ENCODE results near the gene FAM241B.

Gene FAM241B

DNA sequence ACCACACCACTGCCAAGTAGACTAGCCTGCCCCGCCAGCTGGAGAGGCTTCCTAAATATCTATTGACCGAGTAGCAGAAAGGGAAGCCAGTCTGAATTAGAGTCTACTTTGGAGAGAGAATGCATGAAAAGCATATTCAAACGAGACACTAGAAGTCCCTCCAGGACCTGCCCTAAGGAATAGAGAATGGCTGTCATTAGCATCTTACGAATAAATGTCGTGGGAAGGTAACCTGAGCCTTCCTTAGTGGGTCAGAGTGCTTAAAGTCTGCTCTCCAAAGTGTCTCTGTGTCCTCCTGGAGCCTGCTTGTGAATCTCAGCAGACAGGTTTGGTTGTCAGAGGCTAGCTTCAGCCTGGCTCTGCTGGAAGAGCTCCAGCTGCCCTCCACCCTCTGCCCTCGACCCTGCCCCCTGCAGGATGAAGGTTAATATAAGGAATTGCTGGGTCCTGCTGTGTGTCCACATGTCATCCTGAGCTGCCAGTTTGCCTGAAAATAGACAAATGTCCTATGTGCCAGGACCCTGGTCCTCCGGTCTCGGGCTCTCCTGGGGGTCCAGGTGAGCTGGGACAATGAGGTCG is 33.4 kb downstream of the FAM241B start:
- Histone ChIP-seq H3K4me2 (ENCODE audit: low read length, poor library complexity, severe bottlenecking) (no peak overlapping the region), H3K27ac (ENCODE audit: low read length, poor library complexity, severe bottlenecking) (no peak overlapping the region), H2BK15ac (ENCODE audit: low read depth, poor library complexity, severe bottlenecking) (no peak overlapping the region), H2AK5ac (ENCODE audit: low read length, severe bottlenecking) (no peak overlapping the region), H3K4me1 (ENCODE audit: control insufficient read depth, insufficient read depth, low read depth, low read length) (peaks cover 31% of the 10 kb centered on the region), H4K8ac (ENCODE audit: low read length) (no peak overlapping the region), H3K4me3 (ENCODE audit: insufficient read depth in 1 of 2, low read depth in 1 of 2, low read length in 2 of 2) (no peak overlapping the region), H3K14ac (ENCODE audit: low read length in 2 of 2) (no peak overlapping the region), H3K18ac (ENCODE audit: low read depth in 1 of 2, low read length in 2 of 2) (no peak overlapping the region), H2AFZ (ENCODE audit: low read depth, low read length) (no peak overlapping the region), H3K27me3 (ENCODE audit: control insufficient read depth in 1 of 2, insufficient read depth in 1 of 2, low read length in 2 of 2) (peaks cover 8 to 96% of the 10 kb centered on the region in 2 experiments), H2BK120ac (ENCODE audit: low read depth, low read length) (no peak overlapping the region), H3K23ac (ENCODE audit: low read length in 2 of 2) (no peak overlapping the region), H4K91ac (ENCODE audit: low read length) (no peak overlapping the region), H2BK12ac (ENCODE audit: low read length in 2 of 2) (no peak overlapping the region), H3K36me3 (ENCODE audit: control insufficient read depth in 1 of 2, insufficient read depth in 2 of 2, low read depth in 1 of 2, low read length in 2 of 2) (no peaks in the 10 kb centered on the region), H3K79me1 (replicated peaks; ENCODE audit: low read length, poor library complexity, severe bottlenecking) (no peaks in the 10 kb centered on the region), H3K9ac (ENCODE audit: low read length) (no peak overlapping the region), H3K9me3 (ENCODE audit: control insufficient read depth, low read length) (no peaks in the 10 kb centered on the region), H2BK5ac (ENCODE audit: low read depth, low read length, poor library complexity, severe bottlenecking) (no peak overlapping the region), H3K4ac (ENCODE audit: low read depth in 1 of 2, low read length in 2 of 2) (no peak overlapping the region)
- DNase-seq: no peak
- 75% methylated on average over 9 of the region's 9 CpGs for WGBS

DNA sequence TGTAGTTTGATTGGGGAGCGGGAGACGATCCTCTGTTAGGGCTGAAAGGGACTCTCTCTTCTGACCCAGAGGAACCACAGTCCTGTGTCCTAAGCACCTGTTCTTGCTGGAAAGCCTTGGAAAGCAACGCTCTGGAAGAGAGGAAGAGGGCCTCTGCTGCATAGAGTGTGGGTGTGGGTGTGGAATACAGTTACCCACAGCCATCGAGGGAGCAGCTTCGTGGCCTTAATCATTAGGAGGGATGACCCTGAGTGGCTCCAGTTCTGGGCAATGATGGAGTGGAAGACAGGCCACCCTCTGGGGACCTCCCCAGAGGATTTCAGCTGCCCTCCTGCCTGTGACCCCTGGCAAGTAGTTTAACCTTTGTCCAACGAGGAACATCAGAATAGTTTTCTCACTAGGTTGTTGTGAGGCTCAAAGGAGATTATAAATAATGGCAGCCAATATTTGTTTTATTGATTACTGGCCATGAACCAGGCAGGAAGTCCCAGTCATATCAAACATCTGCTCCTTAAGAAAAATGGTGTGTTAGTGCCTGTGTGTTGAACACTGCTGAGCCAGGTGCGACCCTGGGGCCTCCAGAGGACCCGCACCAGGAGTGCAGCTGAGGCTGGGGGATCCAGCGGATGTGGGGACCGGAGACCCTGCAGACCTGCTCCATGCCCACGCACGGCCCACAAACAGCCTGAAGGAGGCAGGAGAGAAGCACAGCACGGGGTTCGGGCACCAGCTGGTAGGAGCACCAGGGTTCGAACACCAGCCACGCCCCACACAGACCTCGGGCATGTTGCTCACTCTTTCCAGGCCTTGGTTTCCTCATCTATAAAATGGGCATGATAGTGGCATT is 35.6 kb downstream of the FAM241B start:
- Histone ChIP-seq H2BK120ac (ENCODE audit: low read depth, low read length) (no peak overlapping the region), H3K36me3 (ENCODE audit: control insufficient read depth in 1 of 2, insufficient read depth in 2 of 2, low read depth in 1 of 2, low read length in 2 of 2) (no peaks in the 10 kb centered on the region), H2AK5ac (ENCODE audit: low read length, severe bottlenecking) (no peak overlapping the region), H3K9ac (ENCODE audit: low read length) (no peak overlapping the region), H3K4me2 (ENCODE audit: low read length, poor library complexity, severe bottlenecking) (no peak overlapping the region), H3K4me1 (ENCODE audit: control insufficient read depth, insufficient read depth, low read depth, low read length) (peaks cover 17% of the 10 kb centered on the region), H2BK12ac (ENCODE audit: low read length in 2 of 2) (no peak overlapping the region), H2BK15ac (ENCODE audit: low read depth, poor library complexity, severe bottlenecking) (no peak overlapping the region), H3K23ac (ENCODE audit: low read length in 2 of 2) (no peak overlapping the region), H3K79me1 (replicated peaks; ENCODE audit: low read length, poor library complexity, severe bottlenecking) (no peaks in the 10 kb centered on the region), H3K4me3 (ENCODE audit: insufficient read depth in 1 of 2, low read depth in 1 of 2, low read length in 2 of 2) (no peak overlapping the region), H2AFZ (ENCODE audit: low read depth, low read length) (no peak overlapping the region), H2BK5ac (ENCODE audit: low read depth, low read length, poor library complexity, severe bottlenecking) (no peak overlapping the region), H4K8ac (ENCODE audit: low read length) (no peak overlapping the region), H4K91ac (ENCODE audit: low read length) (no peak overlapping the region), H3K27ac (ENCODE audit: low read length, poor library complexity, severe bottlenecking) (no peak overlapping the region), H3K14ac (ENCODE audit: low read length in 2 of 2) (no peak overlapping the region), H3K27me3 (ENCODE audit: control insufficient read depth in 1 of 2, insufficient read depth in 1 of 2, low read length in 2 of 2) (peaks cover 18 to 96% of the 10 kb centered on the region in 2 experiments), H3K4ac (ENCODE audit: low read depth in 1 of 2, low read length in 2 of 2) (no peak overlapping the region), H3K9me3 (ENCODE audit: control insufficient read depth, low read length) (no peaks in the 10 kb centered on the region), H3K18ac (ENCODE audit: low read depth in 1 of 2, low read length in 2 of 2) (no peak overlapping the region)
- WGBS: 78% methylated on average over 17 of the region's 17 CpGs
- DNase-seq: no peak

DNA sequence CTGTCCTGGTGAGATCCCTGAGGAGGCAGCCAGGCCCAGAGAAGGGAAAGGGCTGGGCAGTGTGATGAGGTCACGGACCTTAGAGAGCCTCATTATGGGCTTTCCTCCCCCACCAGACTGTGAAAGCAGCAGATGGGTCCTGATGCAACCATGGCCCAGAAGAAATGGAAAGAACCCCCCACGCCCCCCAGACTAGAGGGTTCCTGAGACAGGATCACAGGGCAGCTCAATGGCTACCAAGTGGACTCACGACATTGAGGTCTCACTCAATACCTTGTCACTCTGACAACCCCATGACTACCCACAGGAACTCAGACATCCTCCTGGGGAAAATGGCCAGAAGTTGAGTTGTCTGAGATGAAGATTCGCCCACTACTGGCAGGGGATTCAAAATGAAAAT is 36.7 kb downstream of the FAM241B start:
- Histone ChIP-seq H2AFZ (ENCODE audit: low read depth, low read length) (no peak overlapping the region), H2BK15ac (ENCODE audit: low read depth, poor library complexity, severe bottlenecking) (no peak overlapping the region), H3K36me3 (ENCODE audit: control insufficient read depth in 1 of 2, insufficient read depth in 2 of 2, low read depth in 1 of 2, low read length in 2 of 2) (no peaks in the 10 kb centered on the region), H3K27ac (ENCODE audit: low read length, poor library complexity, severe bottlenecking) (no peak overlapping the region), H2BK120ac (ENCODE audit: low read depth, low read length) (no peak overlapping the region), H3K23ac (ENCODE audit: low read length in 2 of 2) (no peak overlapping the region), H3K9me3 (ENCODE audit: control insufficient read depth, low read length) (no peaks in the 10 kb centered on the region), H3K27me3 (ENCODE audit: control insufficient read depth in 1 of 2, insufficient read depth in 1 of 2, low read length in 2 of 2) (peaks cover 19 to 86% of the 10 kb centered on the region in 2 experiments), H3K18ac (ENCODE audit: low read depth in 1 of 2, low read length in 2 of 2) (no peak overlapping the region), H3K9ac (ENCODE audit: low read length) (no peak overlapping the region), H2BK12ac (ENCODE audit: low read length in 2 of 2) (no peak overlapping the region), H3K79me1 (replicated peaks; ENCODE audit: low read length, poor library complexity, severe bottlenecking) (no peaks in the 10 kb centered on the region), H3K4ac (ENCODE audit: low read depth in 1 of 2, low read length in 2 of 2) (no peak overlapping the region), H3K4me2 (ENCODE audit: low read length, poor library complexity, severe bottlenecking) (no peak overlapping the region), H4K91ac (ENCODE audit: low read length) (no peak overlapping the region), H3K14ac (ENCODE audit: low read length in 2 of 2) (no peak overlapping the region), H2AK5ac (ENCODE audit: low read length, severe bottlenecking) (no peak overlapping the region), H2BK5ac (ENCODE audit: low read depth, low read length, poor library complexity, severe bottlenecking) (no peak overlapping the region), H4K8ac (ENCODE audit: low read length) (no peak overlapping the region), H3K4me1 (ENCODE audit: control insufficient read depth, insufficient read depth, low read depth, low read length) (peaks cover 9% of the 10 kb centered on the region), H3K4me3 (ENCODE audit: insufficient read depth in 1 of 2, low read depth in 1 of 2, low read length in 2 of 2) (no peak overlapping the region)
- no peak for DNase-seq
- WGBS: 92% methylated on average over 3 of the region's 4 CpGs

DNA sequence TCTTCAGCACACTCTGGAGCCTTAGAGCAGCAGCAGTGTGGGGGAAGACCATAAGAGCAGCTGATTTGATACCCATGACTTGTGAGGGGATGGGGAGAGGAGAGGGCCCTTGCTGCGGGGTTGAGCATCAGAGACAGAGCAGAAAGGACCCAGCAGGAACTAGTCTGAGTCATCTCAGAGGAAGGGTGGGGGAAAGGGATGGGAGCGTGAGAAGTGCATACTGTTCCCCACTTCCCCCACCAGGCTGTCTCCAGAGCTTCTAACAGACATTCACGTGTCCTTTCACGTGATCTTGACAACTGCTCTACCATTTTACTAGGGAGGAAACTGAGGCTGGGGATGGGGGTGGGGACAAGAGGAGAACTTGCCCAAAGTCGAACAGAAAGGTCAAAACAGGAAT is 38.7 kb downstream of the FAM241B start:
- Histone ChIP-seq H3K4me1 (ENCODE audit: control insufficient read depth, insufficient read depth, low read depth, low read length) (peaks cover 6% of the 10 kb centered on the region), H3K18ac (ENCODE audit: low read depth in 1 of 2, low read length in 2 of 2) (no peak overlapping the region), H3K27me3 (ENCODE audit: control insufficient read depth in 1 of 2, insufficient read depth in 1 of 2, low read length in 2 of 2) (peaks cover 36 to 86% of the 10 kb centered on the region in 2 experiments), H2BK12ac (ENCODE audit: low read length in 2 of 2) (no peak overlapping the region), H3K4me3 (ENCODE audit: insufficient read depth in 1 of 2, low read depth in 1 of 2, low read length in 2 of 2) (no peak overlapping the region), H2AK5ac (ENCODE audit: low read length, severe bottlenecking) (no peak overlapping the region), H3K23ac (ENCODE audit: low read length in 2 of 2) (no peak overlapping the region), H2BK15ac (ENCODE audit: low read depth, poor library complexity, severe bottlenecking) (no peak overlapping the region), H2BK120ac (ENCODE audit: low read depth, low read length) (no peak overlapping the region), H3K27ac (ENCODE audit: low read length, poor library complexity, severe bottlenecking) (no peak overlapping the region), H3K79me1 (replicated peaks; ENCODE audit: low read length, poor library complexity, severe bottlenecking) (no peaks in the 10 kb centered on the region), H2AFZ (ENCODE audit: low read depth, low read length) (no peak overlapping the region), H4K91ac (ENCODE audit: low read length) (no peak overlapping the region), H3K9ac (ENCODE audit: low read length) (no peak overlapping the region), H4K8ac (ENCODE audit: low read length) (no peak overlapping the region), H3K4me2 (ENCODE audit: low read length, poor library complexity, severe bottlenecking) (no peak overlapping the region), H3K4ac (ENCODE audit: low read depth in 1 of 2, low read length in 2 of 2) (no peak overlapping the region), H2BK5ac (ENCODE audit: low read depth, low read length, poor library complexity, severe bottlenecking) (no peak overlapping the region), H3K14ac (ENCODE audit: low read length in 2 of 2) (no peak overlapping the region), H3K9me3 (ENCODE audit: control insufficient read depth, low read length) (no peaks in the 10 kb centered on the region), H3K36me3 (ENCODE audit: control insufficient read depth in 1 of 2, insufficient read depth in 2 of 2, low read depth in 1 of 2, low read length in 2 of 2) (no peaks in the 10 kb centered on the region)
- WGBS: 76% methylated on average over 3 of the region's 5 CpGs
- DNase-seq: peak; percentile 12
